NK-92 (cell line): ENCODE data around the gene SSX1.
"Not testable (repeated sequence)": the region's sequence is repeated elsewhere in the genome, so short reads cannot be mapped to it uniquely, and the experiment has no call there.

Experiments
- DNase-seq: peaks from one replicate; lab custom pipeline; 2025; ENCODE audit not compliant: unreplicated experiment; lab: John Stamatoyannopoulos, UW

The SSX1 gene

GRCh38 chrX:48255062-48255796 lies at the start of gene SSX1:
Gene SSX1 (plus strand): TSS chrX:48255392. CDS start chrX:48257242, 1,850 bp downstream.
- not testable (repeated sequence) for DNase-seq

GRCh38 chrX:48214341-48214740 lies 40.9 kb upstream of the SSX1 start:
- DNase-seq = not testable (repeated sequence)

GRCh38 chrX:48224196-48224595 lies 31.0 kb upstream of the SSX1 start:
- not testable (repeated sequence) for DNase-seq

- DNase-seq = not testable (repeated sequence)
Measured at GRCh38 chrX:48252945-48253344, 2.2 kb upstream of the SSX1 start.

- not testable (repeated sequence) for DNase-seq
Measured at GRCh38 chrX:48274365-48274764, 19.2 kb downstream of the SSX1 start.

GRCh38 chrX:48278958-48279357 lies 23.8 kb downstream of the SSX1 start:
- DNase-seq = no peak

GRCh38 chrX:48280729-48281128 lies 25.5 kb downstream of the SSX1 start:
- not testable (repeated sequence) for DNase-seq

- no peak for DNase-seq
Measured at GRCh38 chrX:48306175-48306574, 51.0 kb downstream of the SSX1 start.

GRCh38 chrX:48313996-48314395 lies 58.8 kb downstream of the SSX1 start:
- DNase-seq = not testable (repeated sequence)
